ENCODE results near the gene TRIM71.

Gene TRIM71

GRCh38 chr3:32849046-32849445 lies 31.2 kb downstream of the TRIM71 start:
- H3K27ac ChIP-seq = no peak overlapping the region

GRCh38 chr3:32850226-32850625 lies 32.4 kb downstream of the TRIM71 start:
- no peak for TF ChIP-seq Cebpa-rat (IDR thresholded peaks at IDR 0.05)
- H3K27me3 ChIP-seq = no peaks in the 10 kb centered on the region
- H4K20me1 ChIP-seq = no peaks in the 10 kb centered on the region
- H3K9me3 ChIP-seq = no peaks in the 10 kb centered on the region
- 0 out of 2 replicates have a peak overlapping the region, but pooled peaks have one; percentile 2 for H3K4me2 ChIP-seq
- H3K27ac ChIP-seq = no peak overlapping the region
- no peak overlapping the region for H3K4me3 ChIP-seq
- H3K9ac ChIP-seq = no peak overlapping the region
- peaks cover 21% of the 10 kb centered on the region for H3K4me1 ChIP-seq
- no peaks in the 10 kb centered on the region for H3K36me3 ChIP-seq

More at GRCh38 chr3:32849046-32849445, 31.2 kb downstream of the TRIM71 start:
- Histone ChIP-seq H3K36me3 (no peaks in the 10 kb centered on the region), H3K9me3 (no peaks in the 10 kb centered on the region), H3K4me2 (no peak overlapping the region), H3K9ac (no peak overlapping the region), H3K27me3 (no peaks in the 10 kb centered on the region), H4K20me1 (no peaks in the 10 kb centered on the region), H3K4me3 (no peak overlapping the region), H3K4me1 (peaks cover 21% of the 10 kb centered on the region)
- no peak for TF ChIP-seq Cebpa-rat (IDR thresholded peaks at IDR 0.05)

- Histone ChIP-seq H3K4me2 (0 out of 2 replicates have a peak overlapping the region, but pooled peaks have one; percentile 2), H3K27ac (no peak overlapping the region), H3K4me1 (peaks cover 21% of the 10 kb centered on the region), H4K20me1 (no peaks in the 10 kb centered on the region), H3K36me3 (no peaks in the 10 kb centered on the region), H3K4me3 (no peak overlapping the region), H3K27me3 (no peaks in the 10 kb centered on the region), H3K9ac (no peak overlapping the region), H3K9me3 (no peaks in the 10 kb centered on the region)
- no peak for TF ChIP-seq Cebpa-rat (IDR thresholded peaks at IDR 0.05)
Observed at GRCh38 chr3:32850636-32851035, 32.8 kb downstream of the TRIM71 start.

GRCh38 chr3:32852146-32852545 lies 34.3 kb downstream of the TRIM71 start:
- Histone ChIP-seq H3K27ac (no peak overlapping the region), H3K27me3 (no peaks in the 10 kb centered on the region), H3K9me3 (no peaks in the 10 kb centered on the region), H3K4me3 (no peak overlapping the region), H4K20me1 (no peaks in the 10 kb centered on the region), H3K36me3 (no peaks in the 10 kb centered on the region), H3K4me1 (peaks cover 21% of the 10 kb centered on the region), H3K9ac (no peak overlapping the region), H3K4me2 (no peak overlapping the region)
- TF ChIP-seq Cebpa-rat (IDR thresholded peaks at IDR 0.05) = no peak

- Histone ChIP-seq H3K27me3 (no peaks in the 10 kb centered on the region), H4K20me1 (no peaks in the 10 kb centered on the region), H3K4me1 (peaks cover 8% of the 10 kb centered on the region), H3K9me3 (no peaks in the 10 kb centered on the region), H3K36me3 (no peaks in the 10 kb centered on the region), H3K27ac (no peak overlapping the region), H3K9ac (no peak overlapping the region), H3K4me2 (no peak overlapping the region), H3K4me3 (no peak overlapping the region)
- no peak for TF ChIP-seq Cebpa-rat (IDR thresholded peaks at IDR 0.05)
Observed at GRCh38 chr3:32855350-32855953, 37.7 kb downstream of the TRIM71 start.

- no peaks in the 10 kb centered on the region for H3K9me3 ChIP-seq
- H3K36me3 ChIP-seq = no peaks in the 10 kb centered on the region
- no peak overlapping the region for H3K4me2 ChIP-seq
- peaks cover 7% of the 10 kb centered on the region for H3K4me1 ChIP-seq
- H4K20me1 ChIP-seq = no peaks in the 10 kb centered on the region
- no peak overlapping the region for H3K9ac ChIP-seq
- no peak overlapping the region for H3K27ac ChIP-seq
- no peak overlapping the region for H3K4me3 ChIP-seq
- no peak for TF ChIP-seq Cebpa-rat (IDR thresholded peaks at IDR 0.05)
- no peaks in the 10 kb centered on the region for H3K27me3 ChIP-seq
Observed at GRCh38 chr3:32856355-32856889, 38.6 kb downstream of the TRIM71 start.

GRCh38 chr3:32856901-32857507 lies 39.2 kb downstream of the TRIM71 start:
- H3K4me2 ChIP-seq = no peak overlapping the region
- H3K27me3 ChIP-seq = no peaks in the 10 kb centered on the region
- H3K27ac ChIP-seq = no peak overlapping the region
- H3K9me3 ChIP-seq = no peaks in the 10 kb centered on the region
- peaks cover 7% of the 10 kb centered on the region for H3K4me1 ChIP-seq
- H3K36me3 ChIP-seq = no peaks in the 10 kb centered on the region
- no peaks in the 10 kb centered on the region for H4K20me1 ChIP-seq
- TF ChIP-seq Cebpa-rat (IDR thresholded peaks at IDR 0.05) = no peak
- no peak overlapping the region for H3K9ac ChIP-seq
- H3K4me3 ChIP-seq = no peak overlapping the region

GRCh38 chr3:32857921-32858320 lies 40.1 kb downstream of the TRIM71 start:
- Histone ChIP-seq H3K4me3 (no peak overlapping the region), H3K9ac (no peak overlapping the region), H3K27ac (no peak overlapping the region), H3K4me1 (peaks cover 7% of the 10 kb centered on the region), H3K27me3 (no peaks in the 10 kb centered on the region), H4K20me1 (no peaks in the 10 kb centered on the region), H3K36me3 (no peaks in the 10 kb centered on the region), H3K4me2 (no peak overlapping the region), H3K9me3 (no peaks in the 10 kb centered on the region)
- no peak for TF ChIP-seq Cebpa-rat (IDR thresholded peaks at IDR 0.05)

GRCh38 chr3:32859604-32860237 lies 41.9 kb downstream of the TRIM71 start:
- no peaks in the 10 kb centered on the region for H4K20me1 ChIP-seq
- no peaks in the 10 kb centered on the region for H3K27me3 ChIP-seq
- TF ChIP-seq Cebpa-rat (IDR thresholded peaks at IDR 0.05) = no peak
- H3K4me3 ChIP-seq = no peak overlapping the region
- no peak overlapping the region for H3K9ac ChIP-seq
- no peaks in the 10 kb centered on the region for H3K4me1 ChIP-seq
- no peaks in the 10 kb centered on the region for H3K36me3 ChIP-seq
- H3K9me3 ChIP-seq = no peaks in the 10 kb centered on the region
- no peak overlapping the region for H3K4me2 ChIP-seq
- H3K27ac ChIP-seq = no peak overlapping the region

GRCh38 chr3:32860499-32860898 lies 42.7 kb downstream of the TRIM71 start:
- TF ChIP-seq Cebpa-rat (IDR thresholded peaks at IDR 0.05) = no peak
- no peak overlapping the region for H3K27ac ChIP-seq
- H3K4me1 ChIP-seq = no peaks in the 10 kb centered on the region
- no peaks in the 10 kb centered on the region for H3K36me3 ChIP-seq
- no peak overlapping the region for H3K4me3 ChIP-seq
- no peak overlapping the region for H3K9ac ChIP-seq
- no peaks in the 10 kb centered on the region for H4K20me1 ChIP-seq
- no peaks in the 10 kb centered on the region for H3K27me3 ChIP-seq
- H3K9me3 ChIP-seq = no peaks in the 10 kb centered on the region
- H3K4me2 ChIP-seq = no peak overlapping the region

Data from BLaER1 (cell line).